Left ventricle myocardium superior (tissue), 1 donor: Measurements from ENCODE around the gene RASA4. TPM values are rescaled to one million over a fixed set of nuclear protein-coding genes. Genes with fewer than 3 reads are reported as not detected.
"Not testable (repeated sequence)": the region's sequence is repeated elsewhere in the genome, so short reads cannot be mapped to it uniquely, and the experiment has no call there.

Experiments
- ATAC-seq: fragments of 200-7000 bp; cut with Tn5 transposase; one replicate; pipeline ENCODE4 v1.9.1; 2020; ENCODE audit warnings: mild to moderate bottlenecking, moderate library complexity
- DNase-seq: peaks from one replicate; pipeline ENCODE4 v3.0.0-alpha.2; 2020
- intact Hi-C: fragments of 100-400 bp; cut with micrococcal nuclease; formaldehyde crosslinking; loops from one replicate; pipeline ENCODE4 v1.11.0; 2022
- total RNA-seq: library from RNA; stranded (reverse); fragmentation: NEBNext Ultra II Directional; extraction: Animal tissue kit (Norgen Biotek cat#: 25700); gene quantifications from one replicate; pipeline ENCODE4 v1.2.1, GENCODE V29; 2021
- donor health status: DM: no; HTN: yes; CAD: no; lungs with severe emphysema.

The RASA4 gene
- total RNA-seq, 1 donor from 2014 or later, result 20.2 TPM

DNA sequence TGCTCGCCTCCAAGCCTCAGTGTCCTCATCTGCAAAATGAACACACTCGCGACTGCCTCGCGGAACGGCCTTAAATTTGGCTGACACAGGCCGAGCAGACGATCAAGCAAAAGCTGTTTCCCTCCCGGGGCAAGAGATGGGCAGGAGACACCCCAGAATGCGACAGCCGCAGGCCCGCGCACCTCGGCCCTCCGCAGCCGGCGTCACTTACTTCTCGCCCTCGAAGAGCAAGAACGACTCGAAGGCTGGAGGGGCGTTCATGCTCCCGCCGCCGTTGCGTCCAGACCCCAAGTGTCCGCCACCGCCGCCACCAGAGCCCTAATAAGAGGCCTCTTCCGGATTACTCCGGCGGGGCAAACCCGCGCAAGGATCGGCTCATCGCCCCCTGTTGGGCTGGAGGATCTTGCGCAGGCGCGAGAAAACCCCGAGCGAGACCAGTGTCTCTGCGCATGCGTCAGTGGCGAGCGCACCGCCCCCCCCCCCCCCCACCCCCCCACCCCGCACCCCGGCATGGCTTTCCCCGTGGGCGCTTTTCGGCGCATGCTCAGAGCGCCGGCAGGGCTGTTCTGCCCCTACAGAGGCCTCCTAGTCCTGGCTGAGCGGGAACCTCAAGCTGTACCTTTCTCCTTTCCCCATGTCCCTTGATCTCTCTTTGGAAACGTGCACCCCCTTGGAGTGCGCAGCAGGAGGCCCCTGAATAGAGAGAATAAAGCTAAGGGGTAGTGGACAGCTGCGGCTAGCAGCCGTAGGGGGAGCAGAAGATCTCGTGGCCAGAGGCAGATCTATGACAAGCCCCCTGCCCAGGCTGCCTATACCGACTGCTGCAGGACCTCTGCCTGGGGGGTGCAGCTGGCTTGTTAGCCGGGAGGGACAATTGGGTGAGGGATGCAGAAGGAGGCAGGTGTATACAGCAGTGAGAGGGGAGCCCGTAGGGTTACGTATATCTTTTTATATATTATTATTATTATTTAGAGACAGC lies 44.0 kb downstream of the RASA4 start, which contains the start of gene POLR2J3:
TSS of gene POLR2J3 (minus strand) at position 323 of the 979 bp plus-strand sequence. CDS start at position 261, 62 bp downstream.
- intact Hi-C loops, result not testable (repeated sequence)
- DNase-seq (peak; percentile 99), ATAC-seq (peak; percentile 96)

- peak; percentile 27 for DNase-seq
- intact Hi-C loops, ATAC-seq: not testable (repeated sequence)
These were observed 47.9 kb downstream of the RASA4 start for GRCh38 chr7:102568620-102569019.

GRCh38 chr7:102550808-102551422 lies 65.6 kb downstream of the RASA4 start, which contains the start of gene SPDYE2:
TSS of gene SPDYE2 (plus strand) at chr7:102551226. CDS start at chr7:102553256, 2,030 bp downstream.
- ATAC-seq, result peak; percentile 35
- intact Hi-C loops, result not testable (repeated sequence)

DNA sequence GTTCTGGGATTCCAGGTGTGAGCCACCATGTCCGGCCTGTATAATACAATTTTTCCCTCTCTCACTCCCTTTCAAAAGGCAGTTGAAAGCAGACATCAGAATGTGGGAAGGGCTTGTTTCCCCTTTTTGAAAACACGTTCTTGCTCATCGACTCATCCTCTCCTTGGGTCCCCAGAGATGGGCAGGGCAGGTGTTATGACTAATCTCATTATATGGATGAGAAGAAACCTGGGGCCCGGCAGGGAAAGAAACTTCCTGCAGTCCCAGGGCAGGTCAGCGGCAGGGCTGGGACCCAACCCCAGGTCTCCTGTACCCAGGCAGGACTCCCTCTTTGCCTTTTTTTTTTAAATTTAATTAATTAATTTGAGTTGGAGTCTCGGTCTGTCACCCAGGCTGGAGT lies 70.2 kb downstream of the RASA4 start:
- DNase-seq, result peak; percentile 9
- ATAC-seq, intact Hi-C loops: not testable (repeated sequence)

More at GRCh38 chr7:102550808-102551422, 65.6 kb downstream of the RASA4 start, which contains the start of gene SPDYE2:
- not testable (repeated sequence) for DNase-seq

GRCh38 chr7:102545288-102545687 lies 71.3 kb downstream of the RASA4 start:
- DNase-seq, ATAC-seq, intact Hi-C loops: not testable (repeated sequence)

DNA sequence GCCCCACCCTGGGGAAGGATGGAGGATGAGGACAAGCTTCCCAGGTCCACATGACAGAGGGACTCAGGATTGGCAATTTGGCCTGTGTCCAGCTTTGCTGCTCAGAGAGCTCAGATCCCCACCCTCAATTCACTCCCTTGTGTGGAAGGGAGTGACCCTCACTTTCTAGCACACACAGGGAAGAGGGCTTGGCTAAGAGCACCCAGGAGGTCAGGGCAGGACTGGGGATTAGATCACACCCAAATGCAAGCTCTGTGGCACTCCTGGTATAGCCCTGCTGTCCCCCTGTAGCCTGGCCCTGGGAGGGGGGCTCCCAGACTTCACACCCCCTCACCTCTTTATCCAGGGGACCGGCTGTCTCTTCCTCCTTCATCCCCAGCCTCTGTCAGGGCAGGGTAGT lies 72.2 kb downstream of the RASA4 start:
- intact Hi-C loops, DNase-seq: not testable (repeated sequence)
- peak; percentile 4 for ATAC-seq

GRCh38 chr7:102543596-102543995 lies 73.0 kb downstream of the RASA4 start, which contains the start of gene UPK3BL2:
TSS of gene UPK3BL2 (minus strand) at chr7:102543696. CDS start at chr7:102543636, 60 bp downstream.
- peak; percentile 55 for ATAC-seq
- intact Hi-C loops, DNase-seq: not testable (repeated sequence)

DNA sequence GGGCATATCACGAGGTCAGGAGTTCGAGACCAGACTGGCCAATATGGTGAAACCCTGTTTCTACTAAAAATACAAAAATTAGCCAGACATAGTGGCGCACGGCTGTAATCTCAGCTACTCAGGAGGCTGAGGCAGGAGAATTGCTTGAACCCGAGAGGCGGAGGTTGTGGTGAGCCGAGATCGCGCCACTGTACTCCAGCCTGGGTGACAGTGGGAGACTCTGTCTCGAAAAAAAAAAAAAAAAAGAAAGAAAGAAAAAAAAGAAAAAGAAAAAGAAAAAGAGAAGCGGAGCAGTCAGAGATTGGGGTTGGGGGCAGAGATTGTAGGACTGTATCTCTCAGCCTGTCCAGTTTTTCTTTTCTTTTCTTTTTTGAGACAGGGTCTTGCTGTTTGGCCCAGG lies 73.8 kb downstream of the RASA4 start:
- ATAC-seq, intact Hi-C loops: not testable (repeated sequence)
- peak; percentile 26 for DNase-seq

GRCh38 chr7:102542083-102542482 lies 74.5 kb downstream of the RASA4 start:
- intact Hi-C loops, ATAC-seq: not testable (repeated sequence)
- peak; percentile 20 for DNase-seq

DNA sequence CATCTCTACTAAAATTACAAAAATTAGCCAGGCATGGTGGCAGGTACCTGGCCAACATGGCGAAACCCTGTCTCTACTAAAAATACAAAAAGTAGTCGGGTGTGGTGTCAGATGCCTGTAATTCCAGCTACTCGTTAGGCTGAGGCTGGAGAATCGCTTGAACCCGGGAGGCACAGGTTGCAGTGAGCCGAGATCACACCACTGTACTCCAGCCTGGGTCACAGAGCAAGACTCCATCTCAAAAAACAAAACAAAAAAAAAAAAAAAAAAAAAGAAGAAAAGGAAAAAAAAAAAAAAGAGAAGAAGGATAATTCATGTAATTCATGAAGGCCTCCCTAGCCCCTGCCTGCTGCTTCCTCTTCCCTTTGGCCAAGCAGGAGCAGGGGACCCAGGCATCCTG lies 76.0 kb downstream of the RASA4 start:
- DNase-seq, intact Hi-C loops, ATAC-seq: not testable (repeated sequence)

DNA sequence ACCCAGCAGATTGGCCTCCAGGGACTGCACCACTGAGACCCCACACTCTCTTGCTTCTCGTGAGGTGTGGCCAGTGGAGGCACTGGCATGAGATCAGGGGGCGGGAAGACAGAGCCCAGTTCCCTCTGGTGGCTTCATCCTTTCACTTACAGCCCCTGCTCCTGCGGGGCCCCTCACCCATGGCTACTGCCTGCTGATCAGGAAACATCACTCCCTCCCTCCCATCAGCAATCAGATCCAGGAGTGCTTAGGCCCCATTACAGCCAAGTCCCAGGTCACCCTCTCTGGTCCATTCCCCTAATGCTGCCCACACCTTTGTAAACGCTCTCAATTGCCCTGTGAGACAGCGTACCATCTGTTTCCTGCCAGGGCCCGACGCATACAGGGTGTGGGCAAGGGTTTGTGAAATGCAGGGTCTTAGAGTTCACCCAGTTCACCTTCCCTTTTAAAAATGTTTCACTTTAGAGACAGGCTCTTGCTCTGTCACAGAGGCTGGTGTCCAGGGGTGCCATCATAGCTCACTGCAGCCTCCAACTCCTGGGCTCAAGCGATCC lies 81.4 kb downstream of the RASA4 start:
- intact Hi-C loops, ATAC-seq, DNase-seq: not testable (repeated sequence)

DNA sequence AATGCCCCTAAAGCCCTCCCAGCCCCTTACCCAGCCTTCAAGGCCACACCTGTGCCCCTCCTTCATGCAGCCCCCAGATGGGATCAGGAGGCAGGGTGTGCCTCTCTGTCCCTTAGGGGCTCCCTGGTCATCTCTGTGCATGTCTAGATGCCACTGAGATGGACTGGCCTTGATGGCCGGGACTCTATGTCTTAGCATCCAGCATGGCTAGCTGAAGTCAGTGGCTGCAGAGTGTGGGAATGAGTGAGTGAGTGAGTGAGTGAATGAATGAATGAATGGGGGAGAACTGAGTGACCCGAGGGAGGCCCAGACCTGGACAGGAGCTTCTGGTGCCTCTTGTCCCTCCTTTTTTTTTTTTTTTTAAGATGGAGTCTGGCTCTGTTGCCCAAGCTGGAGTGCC lies 84.4 kb downstream of the RASA4 start:
- intact Hi-C loops, ATAC-seq, DNase-seq: not testable (repeated sequence)

DNA sequence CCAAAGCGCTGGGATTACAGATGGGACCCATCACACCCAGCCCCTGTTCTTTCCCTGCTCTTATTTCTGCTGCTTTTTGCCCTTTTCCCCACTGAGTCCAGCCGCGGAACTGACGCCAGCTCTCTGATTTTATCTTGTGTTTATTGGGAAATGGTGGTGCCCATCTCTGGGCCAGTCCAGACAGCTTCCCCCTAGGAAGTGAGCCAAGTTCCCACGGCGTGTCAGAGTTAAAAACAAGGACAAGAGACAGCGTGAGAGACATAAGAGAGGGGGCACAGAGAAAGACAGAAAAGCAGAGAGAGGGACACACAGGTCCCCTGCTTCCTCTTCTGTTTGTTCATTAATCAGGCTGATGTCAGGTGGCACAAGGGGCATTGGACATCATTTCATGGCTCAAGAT lies 85.0 kb downstream of the RASA4 start:
- intact Hi-C loops, ATAC-seq: not testable (repeated sequence)
- peak; percentile 25 for DNase-seq

DNA sequence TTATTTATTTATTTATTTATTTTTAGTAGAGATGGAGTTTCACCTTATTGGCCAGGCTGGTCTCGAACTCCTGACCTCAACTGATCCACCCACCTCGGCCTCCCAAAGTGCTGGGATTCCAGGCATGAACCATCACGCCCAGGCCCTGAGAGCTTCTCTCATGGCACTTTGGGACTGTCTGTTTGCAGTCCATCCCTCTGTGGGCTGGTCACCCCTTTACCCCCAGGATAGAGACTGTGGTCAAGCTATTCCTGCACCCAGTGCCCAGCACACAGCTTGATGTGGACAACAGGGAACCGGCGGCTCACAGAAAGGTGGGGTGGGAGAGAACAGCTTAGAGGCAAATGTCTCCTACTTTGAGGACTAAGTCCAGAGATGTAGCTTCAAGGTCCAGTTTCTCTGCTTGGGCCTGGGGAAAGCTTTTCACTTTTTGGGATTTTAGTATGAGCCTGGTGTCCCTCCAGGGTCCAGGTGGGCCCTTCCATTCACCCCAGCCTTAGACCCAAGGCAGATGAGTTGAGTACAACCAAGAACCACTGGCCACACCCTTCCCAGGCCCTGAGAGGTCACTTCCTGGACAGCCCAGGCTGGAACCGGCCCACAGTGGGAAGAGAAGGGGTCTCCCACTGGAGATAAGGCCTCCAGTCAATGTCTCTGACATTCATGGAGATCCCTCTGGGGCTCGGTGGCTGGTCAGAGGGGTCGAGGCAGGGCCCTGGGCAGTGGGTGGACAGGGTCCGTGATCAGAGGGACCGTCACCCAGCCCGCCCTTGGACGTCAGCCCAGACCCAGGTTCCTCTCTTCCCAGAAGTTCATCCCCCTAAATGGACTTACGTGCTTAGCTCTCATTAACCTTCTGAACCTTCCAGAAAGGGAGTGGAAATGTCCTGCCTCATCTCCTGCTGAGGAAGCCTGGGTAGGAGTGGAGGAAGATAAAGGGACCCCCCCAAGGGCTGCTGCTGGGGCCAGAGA lies 88.4 kb downstream of the RASA4 start:
- DNase-seq, intact Hi-C loops: not testable (repeated sequence)
- ATAC-seq, result peak; percentile 25

GRCh38 chr7:102527182-102527581 lies 89.4 kb downstream of the RASA4 start:
- peak; percentile 40 for ATAC-seq
- DNase-seq, intact Hi-C loops: not testable (repeated sequence)

- ATAC-seq (peak; percentile 2), DNase-seq (peak; percentile 19)
- intact Hi-C loops, result not testable (repeated sequence)
These were observed 91.8 kb downstream of the RASA4 start for GRCh38 chr7:102524803-102525202.
